Brain microvascular endothelial cell (primary cell): Measurements from ENCODE around the gene CCDC88C.

ENCODE experiments used
- DNase-seq: peaks from one replicate; pipeline ENCODE4 v3.0.0-alpha.2; 2020
- H3K27ac ChIP-seq: fragments of 250-450 bp; sonication (Bioruptor Pico); 2 replicates; pipeline ENCODE4 v1.5.1; 2020; ENCODE audit warnings: mild to moderate bottlenecking, moderate library complexity
- H3K27me3 ChIP-seq: fragments of 250-450 bp; sonication (Bioruptor Pico); replicated peaks from 2 replicates; pipeline ENCODE4 v1.5.1; 2020; ENCODE audit warnings: mild to moderate bottlenecking
- H3K36me3 ChIP-seq: fragments of 250-450 bp; sonication (Bioruptor Pico); replicated peaks from 2 replicates; pipeline ENCODE4 v1.5.1; 2020; ENCODE audit warnings: mild to moderate bottlenecking
- H3K4me3 ChIP-seq: 2 replicates; pipeline ENCODE4 v1.5.1; 2011; ENCODE audit warnings: low read depth, mild to moderate bottlenecking, control low read depth, low read length, moderate library complexity
- in situ Hi-C: cut with HindIII; loops from 2 replicates; pipeline ENCODE4 v1.10.0; 2017; ENCODE audit warnings: low sequenced_read_pairs, low pct_ligation_motif_present
- TF ChIP-seq, protein P1 (sequence below): IDR thresholded peaks from 2 replicates; pipeline ENCODE4 v1.5.1; 2011; ENCODE audit warnings: low read depth, mild to moderate bottlenecking, moderate library complexity, low read length, control low read depth, inconsistent platforms; ENCODE audit errors: missing control alignments

The CCDC88C gene

DNA sequence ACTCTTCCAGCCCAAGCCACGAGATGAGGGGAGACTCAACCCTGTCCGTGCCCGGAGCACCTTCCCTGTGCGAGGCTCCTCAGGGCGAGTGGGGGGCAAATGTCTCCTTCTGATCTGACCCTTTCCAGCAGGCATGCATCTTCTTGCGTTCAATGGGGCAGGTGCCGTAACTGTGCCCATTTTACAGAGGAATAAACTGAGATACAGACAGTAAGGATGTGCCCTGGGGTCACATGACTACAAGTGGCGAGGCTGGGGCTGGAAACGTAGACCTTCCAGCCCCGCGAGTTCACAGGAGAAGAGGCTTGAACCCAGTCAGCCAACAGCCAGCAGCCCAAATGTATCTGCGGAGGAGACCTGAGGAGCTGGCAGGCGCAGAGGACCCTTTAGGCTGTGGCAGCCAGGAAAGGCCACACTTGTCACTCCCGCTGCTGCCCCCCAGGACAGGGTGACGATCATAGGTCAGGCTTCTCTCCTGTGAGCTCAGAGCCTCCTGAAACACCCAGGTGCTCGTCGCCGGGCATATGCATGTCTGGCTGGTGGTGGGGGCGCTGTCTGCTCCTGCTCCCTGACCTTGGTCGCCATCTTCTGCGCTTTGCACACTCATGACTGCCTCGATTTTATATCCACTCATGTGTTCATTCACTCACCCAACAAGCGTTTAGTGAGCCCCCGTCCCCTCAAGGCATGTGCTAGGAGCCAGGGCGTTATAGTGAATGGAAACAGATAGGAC, 41.7 kb downstream of the CCDC88C start:
- H3K27ac ChIP-seq, result no peak overlapping the region
- in situ Hi-C loops, result no loop called here
- TF ChIP-seq, protein P1, sequence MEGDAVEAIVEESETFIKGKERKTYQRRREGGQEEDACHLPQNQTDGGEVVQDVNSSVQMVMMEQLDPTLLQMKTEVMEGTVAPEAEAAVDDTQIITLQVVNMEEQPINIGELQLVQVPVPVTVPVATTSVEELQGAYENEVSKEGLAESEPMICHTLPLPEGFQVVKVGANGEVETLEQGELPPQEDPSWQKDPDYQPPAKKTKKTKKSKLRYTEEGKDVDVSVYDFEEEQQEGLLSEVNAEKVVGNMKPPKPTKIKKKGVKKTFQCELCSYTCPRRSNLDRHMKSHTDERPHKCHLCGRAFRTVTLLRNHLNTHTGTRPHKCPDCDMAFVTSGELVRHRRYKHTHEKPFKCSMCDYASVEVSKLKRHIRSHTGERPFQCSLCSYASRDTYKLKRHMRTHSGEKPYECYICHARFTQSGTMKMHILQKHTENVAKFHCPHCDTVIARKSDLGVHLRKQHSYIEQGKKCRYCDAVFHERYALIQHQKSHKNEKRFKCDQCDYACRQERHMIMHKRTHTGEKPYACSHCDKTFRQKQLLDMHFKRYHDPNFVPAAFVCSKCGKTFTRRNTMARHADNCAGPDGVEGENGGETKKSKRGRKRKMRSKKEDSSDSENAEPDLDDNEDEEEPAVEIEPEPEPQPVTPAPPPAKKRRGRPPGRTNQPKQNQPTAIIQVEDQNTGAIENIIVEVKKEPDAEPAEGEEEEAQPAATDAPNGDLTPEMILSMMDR, result no peak

DNA sequence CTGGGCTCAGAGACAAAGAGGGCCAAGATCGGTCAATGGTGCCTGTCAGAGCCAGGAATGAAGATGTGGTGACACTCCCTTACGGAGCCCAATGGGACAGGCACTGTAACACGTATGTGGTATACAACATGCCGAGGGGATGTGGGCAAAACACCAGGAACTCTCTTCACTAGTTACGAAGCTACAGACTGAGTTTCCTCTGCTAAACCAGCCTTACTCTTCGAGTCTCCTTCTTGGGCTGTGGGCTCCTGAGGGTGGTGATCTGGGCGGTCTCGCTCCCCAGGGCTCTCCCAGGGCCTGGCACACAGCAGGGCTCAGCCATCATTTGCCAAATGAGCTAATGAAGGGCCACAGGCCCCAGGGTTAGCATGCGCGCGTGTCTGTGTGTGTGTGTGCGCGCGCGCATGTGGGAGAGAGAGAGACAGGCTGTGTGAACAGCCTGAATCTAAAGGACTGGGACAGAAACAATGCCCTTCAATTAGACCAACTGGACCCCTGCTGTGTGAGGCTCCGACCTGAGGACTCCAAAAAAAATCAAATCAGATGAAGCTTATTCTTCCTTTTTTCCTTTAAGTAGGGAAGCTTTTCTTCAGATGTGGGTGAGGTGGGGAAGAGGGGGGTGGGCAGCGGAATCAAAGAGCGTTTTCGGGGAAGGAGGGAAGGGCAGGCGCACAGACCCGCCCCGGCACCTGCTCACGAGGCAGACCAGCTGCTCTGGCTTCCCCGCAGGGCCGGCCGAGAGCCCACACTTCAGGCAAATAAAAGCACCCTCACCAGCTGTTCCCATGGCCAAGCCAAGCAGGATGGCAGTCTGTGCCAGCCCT, 42.5 kb downstream of the CCDC88C start:
- H3K36me3 ChIP-seq, result no peaks in the 10 kb centered on the region
- no peak for DNase-seq
- no peak overlapping the region for H3K27ac ChIP-seq
- TF ChIP-seq, protein P1, result no peak
- H3K4me3 ChIP-seq, result no peak overlapping the region
- H3K27me3 ChIP-seq, result no peaks in the 10 kb centered on the region
- in situ Hi-C loops, result no loop called here

More for the DNA sequence above, 41.7 kb downstream of the CCDC88C start:
- Histone ChIP-seq H3K4me3 (no peak overlapping the region), H3K27me3 (no peaks in the 10 kb centered on the region), H3K36me3 (no peaks in the 10 kb centered on the region)
- DNase-seq, result no peak

DNA sequence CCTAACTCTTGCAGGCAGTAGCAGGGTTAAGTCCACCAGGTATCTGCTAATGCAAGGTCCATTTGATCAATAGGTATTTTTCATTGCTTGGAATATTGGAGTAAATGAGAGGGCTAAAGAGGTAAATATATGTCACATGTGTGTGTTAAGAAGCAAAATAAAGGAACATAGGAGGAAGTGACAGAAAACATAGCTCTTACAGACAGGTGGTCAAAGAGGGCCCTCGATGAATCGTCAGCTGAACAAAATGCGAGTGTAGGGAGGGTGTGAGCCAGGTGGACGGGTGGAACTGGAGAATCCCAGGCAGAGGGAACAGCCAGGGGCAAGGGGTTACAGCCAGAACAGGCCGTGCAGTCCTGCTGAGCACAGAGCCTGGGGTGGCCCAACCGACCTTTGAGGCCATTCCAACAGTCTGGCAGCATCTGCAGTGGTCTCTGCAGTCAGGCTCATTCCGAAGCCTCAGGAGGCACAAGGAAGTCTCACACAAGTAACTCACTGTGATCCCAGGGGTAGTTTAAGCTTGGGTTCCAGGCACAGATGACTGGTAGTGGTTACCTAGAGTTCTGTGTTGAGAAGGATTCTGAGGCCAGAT, 43.2 kb downstream of the CCDC88C start:
- in situ Hi-C loops, result no loop called here
- Histone ChIP-seq H3K27ac (no peak overlapping the region), H3K27me3 (no peaks in the 10 kb centered on the region), H3K4me3 (no peak overlapping the region), H3K36me3 (no peaks in the 10 kb centered on the region)
- DNase-seq, result no peak
- TF ChIP-seq, protein P1, result no peak

DNA sequence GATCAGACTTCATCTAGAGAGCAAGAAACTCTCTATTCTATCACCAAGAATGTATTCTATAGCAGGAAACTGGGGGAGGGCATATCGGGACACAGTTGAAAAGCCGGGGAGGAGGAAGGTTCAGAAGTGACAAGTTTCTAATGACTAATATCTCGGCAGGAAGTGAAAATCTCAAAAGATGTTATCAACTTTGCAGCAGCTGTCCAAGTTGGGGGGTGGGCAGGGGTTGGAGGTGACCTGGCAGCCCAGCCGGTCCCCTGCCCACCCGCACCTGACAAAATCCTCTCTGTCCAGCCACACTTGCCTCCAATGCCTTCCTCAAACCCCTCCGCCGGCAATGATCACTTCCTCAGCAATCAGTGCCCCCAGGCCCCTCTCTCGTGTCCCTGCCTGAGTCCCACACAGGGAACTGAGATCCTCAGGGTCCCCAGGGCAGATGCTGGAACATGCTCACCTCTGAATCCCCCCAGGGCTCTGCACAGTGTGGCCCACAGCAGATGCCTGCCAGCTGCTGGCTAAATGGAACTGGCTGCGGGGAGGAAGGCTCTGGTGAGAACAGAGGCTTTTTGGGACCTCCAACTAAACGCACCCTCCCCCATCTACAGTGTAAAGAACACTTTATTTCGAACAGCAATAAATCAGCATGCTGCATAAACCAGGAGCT, 43.9 kb downstream of the CCDC88C start:
- Histone ChIP-seq H3K27me3 (no peaks in the 10 kb centered on the region), H3K36me3 (no peaks in the 10 kb centered on the region), H3K4me3 (no peak overlapping the region), H3K27ac (no peak overlapping the region)
- in situ Hi-C loops, result no loop called here
- TF ChIP-seq, protein P1, result no peak
- no peak for DNase-seq

DNA sequence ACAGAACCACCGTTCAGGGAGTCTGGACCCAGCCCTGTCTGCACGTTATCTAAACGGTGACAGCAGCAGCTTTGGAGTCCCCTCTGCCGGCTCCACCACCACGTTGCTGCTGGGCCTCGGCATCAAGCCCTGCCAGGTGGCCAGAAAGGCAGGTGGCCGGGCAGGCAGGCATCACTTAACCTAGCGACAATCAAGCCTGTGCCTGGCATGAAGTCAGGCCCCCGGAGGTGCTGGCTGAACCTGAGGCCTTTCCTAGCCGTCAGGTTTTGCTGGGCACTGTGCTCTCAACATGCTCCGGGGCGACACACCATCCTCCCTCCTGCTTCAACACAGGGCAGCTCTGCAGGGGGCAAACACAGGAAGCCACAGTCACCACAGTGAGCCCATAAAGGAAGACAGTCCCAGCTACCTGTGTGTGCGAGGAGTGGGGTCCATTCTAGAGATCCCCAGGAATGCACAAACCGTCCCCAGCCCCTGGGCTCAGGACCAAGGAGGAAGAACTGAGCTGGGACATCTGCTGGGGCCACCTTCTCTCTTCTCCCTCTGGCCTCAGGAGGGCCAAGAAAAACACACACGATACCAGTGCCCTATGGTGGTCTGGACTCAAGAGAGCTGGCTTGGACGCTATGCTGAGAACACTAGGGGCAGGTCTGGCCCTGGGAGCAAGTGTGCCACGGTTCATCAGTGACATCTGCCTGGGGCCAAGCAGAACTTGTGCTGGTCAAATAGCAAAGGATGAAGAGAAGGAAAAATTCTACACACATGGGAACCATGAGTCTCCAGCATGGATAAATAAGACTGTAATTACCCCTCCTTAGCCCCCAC, 44.7 kb downstream of the CCDC88C start:
- no peaks in the 10 kb centered on the region for H3K27me3 ChIP-seq
- no peak overlapping the region for H3K27ac ChIP-seq
- in situ Hi-C loops, result no loop called here
- no peak for DNase-seq
- TF ChIP-seq, protein P1, result no peak
- H3K4me3 ChIP-seq, result no peak overlapping the region
- no peaks in the 10 kb centered on the region for H3K36me3 ChIP-seq
